A673 (cell line): ENCODE measurements around the gene HS3ST4. TPM values are rescaled to one million over a fixed set of nuclear protein-coding genes. Genes with fewer than 3 reads are reported as not detected.
"Not testable (repeated sequence)": the region's sequence is repeated elsewhere in the genome, so short reads cannot be mapped to it uniquely, and the experiment has no call there.

Experiments used
- BruUV-seq: library from RNA; stranded (reverse); fragments of 400-500 nt; replicated peaks from 2 replicates; lab custom pipeline; 2021; lab: Mats Ljungman, UMichigan
- CTCF ChIA-PET: fragments of 300-600 bp; sonication (Branson Sonifier 250); formaldehyde crosslinking; loops from one replicate; lab custom pipeline; 2022; ENCODE audit warnings: antibody characterized with exemption; lab: Charles Lee
- POLR2A ChIA-PET: fragments of 300-600 bp; sonication (Branson Sonifier 250); formaldehyde crosslinking; loops from one replicate; lab custom pipeline; 2022; ENCODE audit warnings: antibody characterized with exemption; ENCODE audit not compliant: low non-redundant PET; lab: Charles Lee
- DNase-seq: peaks from one replicate; pipeline ENCODE4 v3.0.0-alpha.2; 2015; ENCODE audit warnings: low spot score
- H3K27ac ChIP-seq: fragments of 200-600 bp; sonication (generic); 2 replicates; pipeline ENCODE4 v1.5.1; 2016; ENCODE audit warnings: mixed run types, low read depth, mild to moderate bottlenecking, mixed read lengths, antibody characterized with exemption, low read length; ENCODE audit not compliant: poor library complexity, severe bottlenecking
- H3K27me3 ChIP-seq: fragments of 200-600 bp; sonication (generic); replicated peaks from 2 replicates; pipeline ENCODE4 v1.6.1; 2017; ENCODE audit warnings: mixed run types, low read depth, mild to moderate bottlenecking, mixed read lengths, antibody characterized with exemption, low read length; ENCODE audit not compliant: insufficient read depth, poor library complexity
- H3K36me3 ChIP-seq: fragments of 200-600 bp; sonication (generic); 2 replicates; pipeline ENCODE4 v1.6.1; 2016; ENCODE audit warnings: mixed run types, mild to moderate bottlenecking, mixed read lengths, antibody characterized with exemption, low read length; ENCODE audit not compliant: insufficient read depth, poor library complexity, severe bottlenecking
- H3K4me1 ChIP-seq: fragments of 200-600 bp; sonication (generic); 2 replicates; pipeline ENCODE4 v1.6.1; 2017; ENCODE audit warnings: mixed run types, mild to moderate bottlenecking, mixed read lengths, antibody characterized with exemption, low read length; ENCODE audit not compliant: insufficient read depth, poor library complexity, severe bottlenecking
- H3K4me3 ChIP-seq: fragments of 200-600 bp; sonication (generic); 2 replicates; pipeline ENCODE4 v1.5.1; 2016; ENCODE audit warnings: low read depth, mixed run types, mild to moderate bottlenecking, mixed read lengths, low read length; ENCODE audit not compliant: poor library complexity, severe bottlenecking
- H3K9me3 ChIP-seq: fragments of 200-600 bp; sonication (generic); 2 replicates; pipeline ENCODE4 v1.6.1; 2016; ENCODE audit warnings: mixed run types, low read depth, mild to moderate bottlenecking, mixed read lengths, antibody characterized with exemption, low read length; ENCODE audit not compliant: poor library complexity, severe bottlenecking
- EZH2 ChIP-seq: fragments of 200-600 bp; sonication (generic); IDR thresholded peaks from 2 replicates; pipeline ENCODE4 v1.6.1; 2017; ENCODE audit warnings: borderline replicate concordance, low read depth, mild to moderate bottlenecking, mixed read lengths, antibody characterized with exemption, low read length; ENCODE audit not compliant: poor library complexity, severe bottlenecking
- intact Hi-C: fragments of 100-400 bp; cut with micrococcal nuclease; formaldehyde crosslinking; loops from one replicate; pipeline ENCODE4 v1.10.0; 2022; ENCODE audit not compliant: unreplicated experiment
- total RNA-seq: library from RNA; stranded (reverse); gene quantifications from 2 replicates; pipeline ENCODE4 v1.2.3, GENCODE V29; 2021
- TF ChIP-seq, protein P1 (sequence below): fragments of 300-800, 200-600 bp; sonication (generic); conservative IDR thresholded peaks from 2 replicates; pipeline ENCODE4 v1.5.1; 2017; ENCODE audit warnings: low read depth, mild to moderate bottlenecking, antibody characterized with exemption, low read length, moderate library complexity, mixed read lengths

HS3ST4 gene
- total RNA-seq, 1 experiment from 2014 or later, result 33.5 TPM

GRCh38 chr16:26091511-26091910 lies 399.8 kb downstream of the HS3ST4 start:
- intact Hi-C loops, result no loop called here
- POLR2A ChIA-PET, result no interaction called here

DNA sequence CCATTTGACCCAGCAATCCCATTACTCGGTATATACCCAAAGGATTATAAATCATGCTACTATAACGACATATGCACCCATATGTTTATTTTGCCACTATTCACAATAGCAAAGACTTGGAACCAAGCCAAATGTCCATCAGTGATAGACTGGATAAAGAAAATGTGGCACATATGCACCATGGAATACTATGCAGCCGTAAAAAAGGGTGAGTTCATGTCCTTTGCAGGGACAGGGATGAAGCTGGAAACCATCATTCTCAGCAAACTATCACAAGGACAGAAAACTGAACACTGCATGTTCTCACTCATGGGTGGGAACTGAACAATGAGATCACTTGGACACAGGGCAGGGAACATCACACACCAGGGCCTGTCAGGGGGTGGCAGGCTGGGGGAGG lies 406.4 kb downstream of the HS3ST4 start:
- H3K4me1 ChIP-seq, POLR2A ChIA-PET, H3K27ac ChIP-seq, H3K4me3 ChIP-seq, CTCF ChIA-PET, H3K9me3 ChIP-seq, intact Hi-C loops, BruUV-seq, H3K36me3 ChIP-seq, H3K27me3 ChIP-seq: not testable (repeated sequence)
- DNase-seq, result peak; percentile 11

More at GRCh38 chr16:26091511-26091910, 399.8 kb downstream of the HS3ST4 start:
- DNase-seq, result no peak
- CTCF ChIA-PET, result no interaction called here
- Histone ChIP-seq H3K4me3 (no peak overlapping the region), H3K27me3 (no peaks in the 10 kb centered on the region), H3K27ac (no peak overlapping the region), H3K36me3 (no peaks in the 10 kb centered on the region), H3K4me1 (no peaks in the 10 kb centered on the region), H3K9me3 (no peaks in the 10 kb centered on the region)
- BruUV-seq, result no TSS peak
- TF ChIP-seq EZH2, result no peak
- TF ChIP-seq, protein P1, sequence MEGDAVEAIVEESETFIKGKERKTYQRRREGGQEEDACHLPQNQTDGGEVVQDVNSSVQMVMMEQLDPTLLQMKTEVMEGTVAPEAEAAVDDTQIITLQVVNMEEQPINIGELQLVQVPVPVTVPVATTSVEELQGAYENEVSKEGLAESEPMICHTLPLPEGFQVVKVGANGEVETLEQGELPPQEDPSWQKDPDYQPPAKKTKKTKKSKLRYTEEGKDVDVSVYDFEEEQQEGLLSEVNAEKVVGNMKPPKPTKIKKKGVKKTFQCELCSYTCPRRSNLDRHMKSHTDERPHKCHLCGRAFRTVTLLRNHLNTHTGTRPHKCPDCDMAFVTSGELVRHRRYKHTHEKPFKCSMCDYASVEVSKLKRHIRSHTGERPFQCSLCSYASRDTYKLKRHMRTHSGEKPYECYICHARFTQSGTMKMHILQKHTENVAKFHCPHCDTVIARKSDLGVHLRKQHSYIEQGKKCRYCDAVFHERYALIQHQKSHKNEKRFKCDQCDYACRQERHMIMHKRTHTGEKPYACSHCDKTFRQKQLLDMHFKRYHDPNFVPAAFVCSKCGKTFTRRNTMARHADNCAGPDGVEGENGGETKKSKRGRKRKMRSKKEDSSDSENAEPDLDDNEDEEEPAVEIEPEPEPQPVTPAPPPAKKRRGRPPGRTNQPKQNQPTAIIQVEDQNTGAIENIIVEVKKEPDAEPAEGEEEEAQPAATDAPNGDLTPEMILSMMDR, result no peak

DNA sequence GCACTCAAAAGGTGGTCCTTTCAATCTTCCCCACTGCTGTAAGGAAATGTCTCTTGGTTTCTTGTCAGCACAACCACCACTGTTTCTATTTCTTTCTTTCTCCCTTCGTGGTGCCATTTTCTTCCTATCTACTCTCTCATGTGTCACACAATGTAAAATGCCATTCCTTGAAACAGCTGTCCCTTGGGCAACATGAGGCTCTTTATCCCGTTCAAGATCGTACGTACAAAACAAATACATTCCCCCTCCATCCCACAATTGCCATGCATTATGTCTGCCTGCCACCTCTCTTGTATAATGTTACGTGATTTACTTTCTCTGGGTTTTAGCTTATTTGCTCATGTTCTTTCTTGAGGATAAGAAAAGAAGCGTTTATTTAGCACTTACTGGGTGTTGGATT lies 410.6 kb downstream of the HS3ST4 start:
- H3K9me3 ChIP-seq, result no peaks in the 10 kb centered on the region
- POLR2A ChIA-PET, result no interaction called here
- CTCF ChIA-PET, result no interaction called here
- H3K27ac ChIP-seq, result no peak overlapping the region
- BruUV-seq, result no TSS peak
- intact Hi-C loops, result no loop called here
- no peak for TF ChIP-seq EZH2
- TF ChIP-seq, protein P1, result no peak
- H3K4me3 ChIP-seq, result no peak overlapping the region
- H3K4me1 ChIP-seq, result no peaks in the 10 kb centered on the region
- no peaks in the 10 kb centered on the region for H3K27me3 ChIP-seq
- H3K36me3 ChIP-seq, result no peaks in the 10 kb centered on the region
- DNase-seq, result no peak

- Histone ChIP-seq H3K27me3 (no peaks in the 10 kb centered on the region), H3K36me3 (no peaks in the 10 kb centered on the region), H3K9me3 (no peaks in the 10 kb centered on the region), H3K27ac (no peak overlapping the region), H3K4me1 (peaks cover 9% of the 10 kb centered on the region), H3K4me3 (no peak overlapping the region)
- CTCF ChIA-PET, result no interaction called here
- intact Hi-C loops, result no loop called here
- DNase-seq, result no peak
- BruUV-seq, result no TSS peak
- no peak for TF ChIP-seq EZH2
- TF ChIP-seq, protein P1, result no peak
- POLR2A ChIA-PET, result no interaction called here
Measured at GRCh38 chr16:26108836-26109505, 417.2 kb downstream of the HS3ST4 start.
